OCI-LY3 (cell line): ENCODE measurements around the gene LETM1.

ENCODE experiments used
- H2AFZ ChIP-seq: fragments of 200-600, 300-600 bp; shearing (Covaris generic); 2 replicates; pipeline ENCODE4 v1.6.0; 2014; ENCODE audit warnings: antibody characterized with exemption, low read depth, low read length
- H3K27ac ChIP-seq: fragments of 200-600, 300-600 bp; sonication (generic); 2 replicates; pipeline ENCODE4 v1.5.1; 2014; ENCODE audit warnings: mild to moderate bottlenecking, low read length, moderate library complexity, mixed read lengths
- H3K27me3 ChIP-seq: fragments of 200-600, 300-600 bp; sonication (generic); 2 replicates; pipeline ENCODE4 v1.6.1; 2014; ENCODE audit warnings: low read depth, low read length, mixed read lengths
- H3K36me3 ChIP-seq: fragments of 200-600, 300-600 bp; sonication (generic); replicated peaks from 2 replicates; pipeline ENCODE3; 2014; ENCODE audit warnings: low read depth, low read length, mixed read lengths
- H3K4me1 ChIP-seq: fragments of 300-600, 200-600 bp; sonication (generic); 2 replicates; pipeline ENCODE4 v1.6.1; 2014; ENCODE audit warnings: low read length, mixed read lengths
- H3K4me2 ChIP-seq: fragments of 200-600, 300-600 bp; sonication (generic); 2 replicates; pipeline ENCODE4 v1.6.1; 2014; ENCODE audit warnings: low read length, mixed read lengths
- H3K4me3 ChIP-seq: fragments of 300-600, 200-600 bp; sonication (generic); 2 replicates; pipeline ENCODE4 v1.5.1; 2014; ENCODE audit warnings: antibody characterized with exemption, mild to moderate bottlenecking, low read length, moderate library complexity
- H3K79me2 ChIP-seq: fragments of 300-600, 200-600 bp; shearing (Covaris generic); 2 replicates; pipeline ENCODE4 v1.6.1; 2014; ENCODE audit warnings: mild to moderate bottlenecking, low read length, mixed read lengths
- H3K9ac ChIP-seq: fragments of 300-600, 200-600 bp; shearing (Covaris generic); 2 replicates; pipeline ENCODE4 v1.6.0; 2014; ENCODE audit warnings: mild to moderate bottlenecking, low read length, moderate library complexity
- H3K9me3 ChIP-seq: fragments of 200-600, 300-600 bp; shearing (Covaris generic); 2 replicates; pipeline ENCODE4 v1.6.1; 2014; ENCODE audit warnings: low read length, mixed read lengths; ENCODE audit not compliant: insufficient read depth
- H4K20me1 ChIP-seq: fragments of 200-600, 300-600 bp; sonication (generic); 2 replicates; pipeline ENCODE4 v1.6.1; 2016; ENCODE audit warnings: low read length, mixed read lengths; ENCODE audit not compliant: insufficient read depth
- EZH2phosphoT487 ChIP-seq: fragments of 200-600 bp; shearing (Covaris generic); IDR thresholded peaks from 2 replicates; pipeline ENCODE4 v1.6.1; 2018; ENCODE audit warnings: antibody characterized with exemption, mixed run types, low read depth
- TF ChIP-seq, protein P1 (sequence below): fragments of 200-600, 300-600 bp; sonication (generic); IDR thresholded peaks from 2 replicates; pipeline ENCODE4 v1.5.1; 2014; ENCODE audit warnings: antibody characterized with exemption, low read length, low read depth

LETM1 gene

DNA sequence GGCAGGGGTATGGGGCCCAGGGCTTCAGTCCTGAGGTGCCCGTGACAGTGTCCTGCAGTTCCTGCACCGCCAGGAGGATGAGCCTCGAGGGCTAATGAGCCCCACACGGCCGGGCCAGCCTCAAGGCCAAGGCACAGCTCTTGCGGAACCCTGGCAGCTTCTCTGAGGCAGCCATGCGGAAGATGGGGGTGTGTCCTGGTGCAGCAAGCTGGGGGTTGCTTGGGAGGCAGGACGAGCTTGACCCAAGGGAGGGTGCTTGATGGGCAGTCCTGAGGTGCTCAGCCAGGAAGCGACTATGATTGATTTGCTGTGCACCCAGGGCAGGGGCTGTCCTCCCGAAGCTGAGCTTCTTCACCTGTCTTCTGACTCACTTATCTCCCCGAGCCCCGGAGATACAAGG, 72.0 kb downstream of the LETM1 start:
- Histone ChIP-seq H4K20me1 (no peaks in the 10 kb centered on the region), H3K27me3 (no peaks in the 10 kb centered on the region), H3K9ac (no peak overlapping the region), H3K36me3 (no peaks in the 10 kb centered on the region), H3K4me3 (no peak overlapping the region), H3K79me2 (no peaks in the 10 kb centered on the region), H3K4me2 (no peak overlapping the region), H3K9me3 (no peaks in the 10 kb centered on the region), H2AFZ (no peak overlapping the region), H3K4me1 (no peaks in the 10 kb centered on the region), H3K27ac (no peak overlapping the region)
- TF ChIP-seq, protein P1, sequence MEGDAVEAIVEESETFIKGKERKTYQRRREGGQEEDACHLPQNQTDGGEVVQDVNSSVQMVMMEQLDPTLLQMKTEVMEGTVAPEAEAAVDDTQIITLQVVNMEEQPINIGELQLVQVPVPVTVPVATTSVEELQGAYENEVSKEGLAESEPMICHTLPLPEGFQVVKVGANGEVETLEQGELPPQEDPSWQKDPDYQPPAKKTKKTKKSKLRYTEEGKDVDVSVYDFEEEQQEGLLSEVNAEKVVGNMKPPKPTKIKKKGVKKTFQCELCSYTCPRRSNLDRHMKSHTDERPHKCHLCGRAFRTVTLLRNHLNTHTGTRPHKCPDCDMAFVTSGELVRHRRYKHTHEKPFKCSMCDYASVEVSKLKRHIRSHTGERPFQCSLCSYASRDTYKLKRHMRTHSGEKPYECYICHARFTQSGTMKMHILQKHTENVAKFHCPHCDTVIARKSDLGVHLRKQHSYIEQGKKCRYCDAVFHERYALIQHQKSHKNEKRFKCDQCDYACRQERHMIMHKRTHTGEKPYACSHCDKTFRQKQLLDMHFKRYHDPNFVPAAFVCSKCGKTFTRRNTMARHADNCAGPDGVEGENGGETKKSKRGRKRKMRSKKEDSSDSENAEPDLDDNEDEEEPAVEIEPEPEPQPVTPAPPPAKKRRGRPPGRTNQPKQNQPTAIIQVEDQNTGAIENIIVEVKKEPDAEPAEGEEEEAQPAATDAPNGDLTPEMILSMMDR, result no peak
- TF ChIP-seq EZH2phosphoT487, result no peak

DNA sequence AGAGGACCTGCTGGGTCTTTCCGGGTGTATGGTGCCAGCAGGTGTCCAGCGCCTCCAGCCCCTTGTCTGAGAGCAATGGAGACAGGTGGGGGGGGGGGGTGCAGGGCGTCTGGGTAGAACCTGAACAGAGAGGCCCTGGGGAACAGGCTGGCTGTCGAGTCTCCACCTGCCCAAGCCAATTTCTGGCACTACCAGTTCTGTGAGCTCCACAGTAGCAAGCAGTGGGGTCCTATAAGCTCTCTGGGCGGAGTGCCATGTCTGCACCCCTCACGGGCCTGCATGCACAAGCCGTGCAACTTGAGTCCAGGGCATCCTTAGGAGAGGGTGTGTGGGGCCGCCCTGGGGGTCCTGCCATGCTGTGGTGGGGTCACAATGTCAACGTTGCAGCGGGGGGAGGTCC, 72.9 kb downstream of the LETM1 start:
- H3K4me3 ChIP-seq, result no peak overlapping the region
- no peaks in the 10 kb centered on the region for H3K27me3 ChIP-seq
- no peaks in the 10 kb centered on the region for H3K36me3 ChIP-seq
- no peaks in the 10 kb centered on the region for H4K20me1 ChIP-seq
- H3K4me2 ChIP-seq, result no peak overlapping the region
- no peak overlapping the region for H3K27ac ChIP-seq
- H2AFZ ChIP-seq, result no peak overlapping the region
- H3K4me1 ChIP-seq, result no peaks in the 10 kb centered on the region
- no peak overlapping the region for H3K9ac ChIP-seq
- H3K79me2 ChIP-seq, result no peaks in the 10 kb centered on the region
- TF ChIP-seq, protein P1, result no peak
- no peak for TF ChIP-seq EZH2phosphoT487
- no peaks in the 10 kb centered on the region for H3K9me3 ChIP-seq

DNA sequence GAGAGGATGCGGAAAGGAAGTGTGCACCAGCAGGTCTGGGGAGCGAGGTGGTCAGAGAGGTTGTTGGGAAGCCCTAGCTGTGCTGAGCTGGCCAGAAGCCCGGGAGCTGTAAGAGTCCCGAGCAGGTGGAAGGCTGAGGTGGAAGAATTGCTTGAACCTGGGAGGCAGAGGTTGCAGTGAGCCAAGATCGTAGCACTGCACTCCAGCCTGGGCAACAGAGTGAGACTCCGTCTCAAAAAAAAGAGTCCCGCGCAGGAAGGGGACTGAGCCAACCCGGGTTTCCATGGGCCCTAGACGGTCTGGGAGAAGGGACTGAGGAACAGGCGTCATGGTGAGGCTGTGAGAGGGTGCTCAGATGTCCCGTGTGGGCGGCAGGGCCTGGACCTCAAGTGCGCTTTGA, 75.5 kb downstream of the LETM1 start:
- Histone ChIP-seq H3K4me3 (no peak overlapping the region), H3K9me3 (no peaks in the 10 kb centered on the region), H3K27ac (no peak overlapping the region), H3K4me2 (no peak overlapping the region), H3K79me2 (no peaks in the 10 kb centered on the region), H3K36me3 (no peaks in the 10 kb centered on the region), H3K9ac (no peak overlapping the region), H4K20me1 (no peaks in the 10 kb centered on the region), H2AFZ (no peak overlapping the region), H3K27me3 (no peaks in the 10 kb centered on the region), H3K4me1 (no peaks in the 10 kb centered on the region)
- TF ChIP-seq, protein P1, result no peak
- TF ChIP-seq EZH2phosphoT487, result no peak

DNA sequence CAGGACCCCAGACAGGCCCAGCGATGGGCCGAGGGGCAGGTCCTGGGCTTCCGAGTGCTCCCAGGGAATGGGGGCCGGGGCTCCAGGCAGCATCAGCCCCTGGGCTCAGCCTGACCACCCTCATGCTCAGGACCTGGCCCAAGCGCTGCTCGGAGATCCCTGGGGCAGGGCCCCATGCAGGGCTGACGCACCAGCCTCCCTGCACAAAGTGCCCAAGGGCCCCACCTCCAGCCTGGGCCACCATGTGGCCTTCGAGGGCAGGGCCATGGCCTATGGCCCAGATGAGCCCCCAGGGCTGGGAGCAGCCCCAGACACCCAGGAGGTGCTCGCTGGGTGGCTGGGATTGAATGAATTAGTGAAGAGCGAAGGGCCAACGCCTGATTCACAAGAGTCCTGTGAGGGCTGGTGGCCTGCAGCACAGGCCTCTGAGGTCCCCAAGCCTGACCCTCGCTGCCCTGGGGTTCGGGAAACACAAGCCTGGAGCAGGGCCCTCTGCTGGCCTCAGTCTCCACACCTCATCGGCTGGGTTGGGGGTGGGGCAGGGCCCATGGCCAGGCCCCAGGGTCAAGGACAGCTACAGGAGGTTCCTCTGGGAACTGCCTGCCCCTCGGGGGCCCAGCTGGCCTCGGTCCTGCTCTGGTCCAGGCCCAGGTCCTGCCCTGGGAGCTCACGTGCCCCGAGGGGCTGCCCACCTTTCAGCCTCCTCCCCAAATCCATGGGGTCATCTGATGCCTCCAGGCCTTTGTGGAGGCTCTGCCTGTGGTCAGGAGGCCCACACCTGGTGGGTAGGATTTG, 76.2 kb downstream of the LETM1 start:
- TF ChIP-seq, protein P1, result no peak
- no peak for TF ChIP-seq EZH2phosphoT487
- H3K36me3 ChIP-seq, result no peaks in the 10 kb centered on the region
- H3K27ac ChIP-seq, result no peak overlapping the region
- H4K20me1 ChIP-seq, result no peaks in the 10 kb centered on the region
- H2AFZ ChIP-seq, result no peak overlapping the region
- H3K4me1 ChIP-seq, result no peaks in the 10 kb centered on the region
- H3K4me2 ChIP-seq, result no peak overlapping the region
- no peaks in the 10 kb centered on the region for H3K79me2 ChIP-seq
- H3K4me3 ChIP-seq, result no peak overlapping the region
- H3K9ac ChIP-seq, result no peak overlapping the region
- no peaks in the 10 kb centered on the region for H3K9me3 ChIP-seq
- H3K27me3 ChIP-seq, result no peaks in the 10 kb centered on the region
